Epithelial cell of proximal tubule (primary cell): Measurements from ENCODE around the gene BMPER. TPM values are rescaled to one million over a fixed set of nuclear protein-coding genes. Genes with fewer than 3 reads are reported as not detected.
A peak's percentile ranks its signal among the peaks of the same experiment; 100 is the strongest.

Experiments used
- DNase-seq: peaks from one replicate; pipeline ENCODE4 v3.0.0-alpha.2; 2011; ENCODE audit warnings: low read depth
- H3K4me3 ChIP-seq: 2 replicates; pipeline ENCODE4 v1.5.1; 2011; ENCODE audit warnings: low read depth, mild to moderate bottlenecking, low read length
- CTCF ChIP-seq: conservative IDR thresholded peaks from 2 replicates; pipeline ENCODE4 v1.5.1; 2012; ENCODE audit warnings: low read depth, mild to moderate bottlenecking, low read length
- total RNA-seq: library from RNA; depleted of rRNA; stranded (reverse); fragments of >200 nt; gene quantifications from 2 replicates; pipeline ENCODE4 v1.2.3, GENCODE V29; 2015

BMPER gene
- total RNA-seq, 1 donor from 2014 or later, result 0.29 TPM

GRCh38 chr7:33888166-33888565 is 17.2 kb upstream of the BMPER start:
- H3K4me3 ChIP-seq, result no peak overlapping the region
- no peak for TF ChIP-seq CTCF
- no peak for DNase-seq

- no peak for DNase-seq
- H3K4me3 ChIP-seq, result no peak overlapping the region
- no peak for TF ChIP-seq CTCF
Measured at GRCh38 chr7:33892945-33893344, 12.4 kb upstream of the BMPER start.

- TF ChIP-seq CTCF, result no peak
- no peak for DNase-seq
- no peak overlapping the region for H3K4me3 ChIP-seq
Measured at GRCh38 chr7:33893377-33893776, 12.0 kb upstream of the BMPER start.

GRCh38 chr7:33895025-33895804 is 10.1 kb upstream of the BMPER start:
- DNase-seq, result no peak
- peak; percentile 90 for TF ChIP-seq CTCF

DNA sequence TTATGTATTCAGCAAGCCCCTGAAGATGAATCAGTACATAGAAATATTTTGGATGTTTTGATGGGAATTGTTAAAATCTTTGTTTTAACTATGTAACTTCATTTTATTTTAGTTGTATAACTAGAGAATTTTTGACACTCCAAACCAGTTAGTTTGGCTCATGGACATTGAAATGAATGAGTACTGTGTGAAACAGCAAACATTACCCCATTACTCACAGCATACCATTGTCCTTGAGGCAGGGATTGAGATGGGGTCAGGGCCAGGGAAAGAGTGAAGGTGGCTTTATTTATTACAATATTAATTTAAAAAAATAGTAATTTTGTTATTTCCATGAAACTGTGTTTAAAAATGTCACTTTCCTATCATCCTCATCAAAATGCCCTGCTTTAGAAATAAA is 4.8 kb upstream of the BMPER start:
- DNase-seq, result no peak
- TF ChIP-seq CTCF, result no peak
- H3K4me3 ChIP-seq, result no peak overlapping the region

More at GRCh38 chr7:33895025-33895804, 10.1 kb upstream of the BMPER start:
- H3K4me3 ChIP-seq, result no peak overlapping the region

- no peak overlapping the region for H3K4me3 ChIP-seq
- TF ChIP-seq CTCF, result no peak
- DNase-seq, result no peak
Measured at GRCh38 chr7:33901199-33901598, 4.1 kb upstream of the BMPER start.

DNA sequence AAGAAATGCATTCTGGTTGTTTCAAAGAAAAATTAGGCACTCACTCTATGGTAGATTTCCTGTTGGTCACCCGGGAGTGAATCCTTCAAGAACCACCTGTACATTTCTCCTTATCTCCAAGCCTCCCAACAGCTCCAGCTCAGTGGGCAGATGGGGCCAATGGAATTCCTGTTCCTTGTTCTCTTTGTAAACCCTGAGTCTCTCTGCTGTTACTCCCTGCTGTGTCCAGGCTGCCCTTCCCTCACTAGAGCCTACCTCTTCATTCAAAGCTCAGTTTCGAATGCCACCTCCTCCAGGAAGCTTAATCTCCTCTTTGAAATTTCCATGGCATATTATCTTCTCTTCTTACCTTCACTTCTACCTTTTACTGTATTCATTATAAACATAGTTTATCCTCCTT is 3.5 kb upstream of the BMPER start:
- DNase-seq, result no peak
- TF ChIP-seq CTCF, result no peak

More for the DNA sequence above, 3.5 kb upstream of the BMPER start:
- no peak overlapping the region for H3K4me3 ChIP-seq
